ENCODE data around the gene NPC1.
A peak's percentile ranks its signal among the peaks of the same experiment; 100 is the strongest.

NPC1 gene

DNA sequence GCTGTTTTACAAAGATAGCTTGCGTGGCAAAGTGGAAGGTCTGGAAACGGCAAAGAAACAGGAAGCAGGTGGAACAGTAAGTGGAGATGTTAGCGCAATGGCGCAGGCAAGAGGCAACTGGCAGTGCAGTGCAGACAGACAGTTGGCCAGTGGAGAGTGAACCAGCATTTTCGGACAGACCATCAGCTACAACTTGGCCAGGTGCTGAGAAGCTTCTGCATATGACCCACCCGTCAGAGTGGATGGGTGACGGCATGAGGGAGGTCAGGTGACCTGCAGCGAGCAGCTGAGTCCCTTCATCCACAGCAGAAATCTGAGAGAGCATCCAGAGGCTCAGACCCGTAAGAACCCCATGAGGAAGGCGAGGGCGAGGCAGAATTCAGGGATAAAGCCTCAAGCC, 33.8 kb downstream of the NPC1 start:
- TF ChIP-seq, protein P1, sequence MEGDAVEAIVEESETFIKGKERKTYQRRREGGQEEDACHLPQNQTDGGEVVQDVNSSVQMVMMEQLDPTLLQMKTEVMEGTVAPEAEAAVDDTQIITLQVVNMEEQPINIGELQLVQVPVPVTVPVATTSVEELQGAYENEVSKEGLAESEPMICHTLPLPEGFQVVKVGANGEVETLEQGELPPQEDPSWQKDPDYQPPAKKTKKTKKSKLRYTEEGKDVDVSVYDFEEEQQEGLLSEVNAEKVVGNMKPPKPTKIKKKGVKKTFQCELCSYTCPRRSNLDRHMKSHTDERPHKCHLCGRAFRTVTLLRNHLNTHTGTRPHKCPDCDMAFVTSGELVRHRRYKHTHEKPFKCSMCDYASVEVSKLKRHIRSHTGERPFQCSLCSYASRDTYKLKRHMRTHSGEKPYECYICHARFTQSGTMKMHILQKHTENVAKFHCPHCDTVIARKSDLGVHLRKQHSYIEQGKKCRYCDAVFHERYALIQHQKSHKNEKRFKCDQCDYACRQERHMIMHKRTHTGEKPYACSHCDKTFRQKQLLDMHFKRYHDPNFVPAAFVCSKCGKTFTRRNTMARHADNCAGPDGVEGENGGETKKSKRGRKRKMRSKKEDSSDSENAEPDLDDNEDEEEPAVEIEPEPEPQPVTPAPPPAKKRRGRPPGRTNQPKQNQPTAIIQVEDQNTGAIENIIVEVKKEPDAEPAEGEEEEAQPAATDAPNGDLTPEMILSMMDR (conservative IDR thresholded peaks at IDR 0.05; ENCODE audit: control insufficient read depth, insufficient read depth, low read depth, low read length) = no peak
- no peak overlapping the region for H3K4me3 ChIP-seq (ENCODE audit: control insufficient read depth, low read depth, low read length)

DNA sequence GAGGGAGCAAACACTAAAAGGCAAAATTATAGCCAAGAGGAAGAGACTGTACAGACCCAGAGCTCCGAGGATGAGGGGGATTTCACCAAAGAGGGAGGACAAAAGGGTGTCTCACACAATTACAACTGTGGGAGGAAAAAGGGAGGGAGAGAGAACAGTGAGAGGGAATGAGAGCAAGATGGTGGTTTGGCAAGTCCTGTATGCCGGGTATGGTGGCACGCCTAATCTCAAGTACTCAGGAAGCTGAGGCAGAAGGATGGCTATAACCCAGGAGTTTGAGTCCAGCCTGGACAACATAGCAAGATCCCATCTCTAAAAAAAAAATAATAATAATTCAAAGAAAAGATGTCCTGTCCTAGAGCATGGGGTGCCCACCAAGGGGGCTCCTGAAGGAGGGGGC, 34.3 kb downstream of the NPC1 start:
- DNase-seq (ENCODE audit: low read depth) = no peak
- TF ChIP-seq, protein P1 (conservative IDR thresholded peaks at IDR 0.05; ENCODE audit: control insufficient read depth, insufficient read depth, low read depth, low read length) = no peak
- no peak overlapping the region for H3K4me3 ChIP-seq (ENCODE audit: control insufficient read depth, low read depth, low read length)

More for the DNA sequence above, 33.8 kb downstream of the NPC1 start:
- DNase-seq (ENCODE audit: low read depth) = no peak

DNA sequence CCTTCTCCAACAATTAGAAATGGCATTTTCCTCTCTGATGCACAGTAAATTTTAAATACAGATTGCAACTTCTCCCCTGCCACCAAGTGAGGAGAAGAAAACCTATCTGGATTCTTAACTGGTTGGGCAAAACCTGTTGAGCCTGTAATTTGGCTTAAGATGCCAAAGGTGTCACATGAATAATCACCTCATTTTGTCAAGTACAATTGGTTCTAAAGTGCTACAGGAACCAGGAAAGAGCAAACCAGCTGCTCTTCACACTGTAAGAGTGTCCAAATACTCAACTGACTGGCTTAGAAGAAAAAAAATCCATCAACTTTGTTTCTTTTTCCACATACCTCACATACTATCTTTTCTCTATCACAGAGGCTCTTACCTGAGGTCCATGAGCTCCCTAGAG, 35.4 kb downstream of the NPC1 start:
- no peak overlapping the region for H3K4me3 ChIP-seq (ENCODE audit: control insufficient read depth, low read depth, low read length)
- DNase-seq (ENCODE audit: low read depth) = no peak
- TF ChIP-seq, protein P1 (conservative IDR thresholded peaks at IDR 0.05; ENCODE audit: control insufficient read depth, insufficient read depth, low read depth, low read length) = no peak

DNA sequence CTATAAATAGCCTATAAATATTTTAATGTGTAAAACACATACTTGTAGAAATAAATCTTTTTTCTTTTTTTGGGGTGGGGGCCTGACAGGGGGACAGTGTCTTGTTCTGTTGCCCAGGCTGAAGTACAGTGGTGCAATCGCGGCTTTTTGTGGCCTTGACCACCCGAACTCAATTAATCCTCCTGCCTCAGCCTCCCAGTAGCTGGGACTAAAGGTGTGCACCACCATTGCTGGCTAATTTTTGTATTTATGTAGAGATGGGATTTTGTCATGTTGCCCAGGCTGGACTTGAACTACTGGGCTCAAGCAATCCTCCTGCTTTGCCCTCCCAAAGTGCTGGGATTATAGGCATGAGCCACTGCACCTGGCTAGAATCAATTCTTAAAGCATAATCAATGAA, 37.6 kb downstream of the NPC1 start:
- H3K4me3 ChIP-seq (ENCODE audit: control insufficient read depth, low read depth, low read length) = no peak overlapping the region
- DNase-seq (ENCODE audit: low read depth) = no peak
- TF ChIP-seq, protein P1 (conservative IDR thresholded peaks at IDR 0.05; ENCODE audit: control insufficient read depth, insufficient read depth, low read depth, low read length) = no peak

DNA sequence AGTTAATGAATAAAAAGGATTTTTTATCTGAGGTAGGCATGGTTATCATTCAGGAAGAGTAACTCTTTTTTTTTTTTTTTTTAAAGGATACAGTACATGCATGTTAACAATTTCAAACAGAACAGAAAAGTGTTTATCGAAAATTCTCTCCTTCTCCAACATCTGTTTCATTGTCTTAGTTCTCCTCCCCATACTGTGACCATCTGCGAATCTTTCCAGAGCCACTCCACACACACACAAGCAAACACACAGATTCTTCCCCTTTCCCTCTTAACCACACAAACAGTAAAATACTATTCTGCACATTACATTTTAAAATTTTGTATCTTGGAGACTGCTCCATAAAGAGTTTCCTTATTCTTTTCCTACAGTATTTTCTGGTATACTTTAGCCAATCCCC, 38.0 kb downstream of the NPC1 start:
- TF ChIP-seq, protein P1 (conservative IDR thresholded peaks at IDR 0.05; ENCODE audit: control insufficient read depth, insufficient read depth, low read depth, low read length) = no peak
- no peak overlapping the region for H3K4me3 ChIP-seq (ENCODE audit: control insufficient read depth, low read depth, low read length)
- DNase-seq (ENCODE audit: low read depth) = no peak

DNA sequence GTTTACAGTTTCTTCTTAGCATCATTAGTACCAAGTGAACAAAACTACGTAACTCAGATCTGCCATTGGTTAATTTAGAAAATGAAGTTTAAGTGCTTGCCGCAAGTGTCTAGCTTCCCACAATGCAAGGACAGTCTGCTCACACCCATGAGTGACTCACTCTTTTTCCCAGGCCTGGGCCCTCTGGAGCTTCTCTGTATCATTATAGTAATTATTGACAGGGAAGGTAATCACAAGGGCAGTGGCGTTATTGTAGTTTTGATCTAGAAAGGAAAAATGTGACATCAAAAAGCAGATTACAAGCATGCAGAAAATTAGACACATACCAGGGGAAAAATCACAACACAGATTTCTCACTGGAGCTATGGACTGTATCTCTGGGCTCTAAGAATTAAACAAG, 38.5 kb downstream of the NPC1 start:
- H3K4me3 ChIP-seq (ENCODE audit: control insufficient read depth, low read depth, low read length) = no peak overlapping the region
- peak; percentile 43 for DNase-seq (ENCODE audit: low read depth)
- TF ChIP-seq, protein P1 (conservative IDR thresholded peaks at IDR 0.05; ENCODE audit: control insufficient read depth, insufficient read depth, low read depth, low read length) = no peak

DNA sequence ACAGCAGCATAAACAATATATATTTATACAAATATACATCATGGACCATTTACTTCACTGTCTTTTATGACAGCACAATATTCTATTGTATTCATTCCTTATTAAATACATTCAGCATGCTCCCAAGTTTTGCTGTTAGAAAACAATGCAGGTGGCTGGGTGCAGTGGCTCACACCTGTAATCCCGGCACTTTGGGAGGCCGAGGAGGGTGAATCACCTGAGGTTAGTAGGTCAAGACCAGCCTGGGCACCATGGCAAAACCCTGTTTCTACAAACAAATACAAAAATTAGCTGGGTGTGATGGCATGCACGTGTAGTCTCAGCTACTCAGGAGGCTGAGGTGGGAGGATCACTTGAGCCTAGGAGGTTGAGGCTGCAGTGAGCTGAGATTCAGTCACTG, 39.0 kb downstream of the NPC1 start:
- DNase-seq (ENCODE audit: low read depth) = no peak
- H3K4me3 ChIP-seq (ENCODE audit: control insufficient read depth, low read depth, low read length) = no peak overlapping the region
- TF ChIP-seq, protein P1 (conservative IDR thresholded peaks at IDR 0.05; ENCODE audit: control insufficient read depth, insufficient read depth, low read depth, low read length) = no peak

Measured in fibroblast of mammary gland (primary cell).